GM18505 (cell line): Measurements from ENCODE around the gene TLE4.
A peak's percentile ranks its signal among the peaks of the same experiment; 100 is the strongest.
"Not testable (repeated sequence)": the region's sequence is repeated elsewhere in the genome, so short reads cannot be mapped to it uniquely, and the experiment has no call there.

ENCODE experiments used
- ATAC-seq: cut with Tn5 transposase; IDR thresholded peaks from one replicate; pipeline ENCODE4 v1.9.1; 2021; ENCODE audit not compliant: unreplicated experiment
- POLR2A ChIP-seq: IDR thresholded peaks from 4 replicates; pipeline ENCODE4 v1.6.1; 2011; ENCODE audit warnings: borderline replicate concordance; ENCODE audit not compliant: insufficient read depth, insufficient read length; ENCODE audit errors: extremely low read depth

Gene TLE4

GRCh38 chr9:79600466-79600865, 28.7 kb downstream of the TLE4 start:
- ATAC-seq = no peak
- no peak for TF ChIP-seq POLR2A

GRCh38 chr9:79603222-79603920, 31.6 kb downstream of the TLE4 start:
- no peak for ATAC-seq
- TF ChIP-seq POLR2A = no peak

- ATAC-seq = no peak
- TF ChIP-seq POLR2A = no peak
These were observed 32.4 kb downstream of the TLE4 start for GRCh38 chr9:79604149-79604548.

GRCh38 chr9:79604921-79605562, 33.3 kb downstream of the TLE4 start:
- TF ChIP-seq POLR2A = no peak
- no peak for ATAC-seq

- ATAC-seq = not testable (repeated sequence)
These were observed 34.8 kb downstream of the TLE4 start for GRCh38 chr9:79606529-79606928.

- no peak for TF ChIP-seq POLR2A
- ATAC-seq = no peak
These were observed 37.8 kb downstream of the TLE4 start for GRCh38 chr9:79609468-79610018.

- TF ChIP-seq POLR2A = no peak
- ATAC-seq = no peak
These were observed 38.4 kb downstream of the TLE4 start for GRCh38 chr9:79610019-79610631.

- TF ChIP-seq POLR2A = no peak
- ATAC-seq = peak; percentile 97
These were observed 39.2 kb downstream of the TLE4 start for GRCh38 chr9:79610791-79611614.

- ATAC-seq = no peak
- no peak for TF ChIP-seq POLR2A
These were observed 41.4 kb downstream of the TLE4 start for GRCh38 chr9:79613145-79613544.

GRCh38 chr9:79615038-79615437, 43.3 kb downstream of the TLE4 start:
- no peak for TF ChIP-seq POLR2A
- no peak for ATAC-seq

- TF ChIP-seq POLR2A = no peak
- no peak for ATAC-seq
These were observed 44.2 kb downstream of the TLE4 start for GRCh38 chr9:79616013-79616412.

GRCh38 chr9:79616971-79617370, 45.2 kb downstream of the TLE4 start:
- TF ChIP-seq POLR2A = no peak
- ATAC-seq = no peak

GRCh38 chr9:79617395-79617794, 45.6 kb downstream of the TLE4 start:
- TF ChIP-seq POLR2A = no peak
- no peak for ATAC-seq
